ENCODE results near the gene PACSIN1. TPM values are rescaled to one million over a fixed set of nuclear protein-coding genes. Genes with fewer than 3 reads are reported as not detected.

The PACSIN1 gene, protein sequence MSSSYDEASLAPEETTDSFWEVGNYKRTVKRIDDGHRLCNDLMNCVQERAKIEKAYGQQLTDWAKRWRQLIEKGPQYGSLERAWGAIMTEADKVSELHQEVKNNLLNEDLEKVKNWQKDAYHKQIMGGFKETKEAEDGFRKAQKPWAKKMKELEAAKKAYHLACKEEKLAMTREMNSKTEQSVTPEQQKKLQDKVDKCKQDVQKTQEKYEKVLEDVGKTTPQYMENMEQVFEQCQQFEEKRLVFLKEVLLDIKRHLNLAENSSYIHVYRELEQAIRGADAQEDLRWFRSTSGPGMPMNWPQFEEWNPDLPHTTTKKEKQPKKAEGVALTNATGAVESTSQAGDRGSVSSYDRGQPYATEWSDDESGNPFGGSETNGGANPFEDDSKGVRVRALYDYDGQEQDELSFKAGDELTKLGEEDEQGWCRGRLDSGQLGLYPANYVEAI
- polyA plus RNA-seq (2013, experiment 1 of 2), result 2.1 TPM
- 2.0 TPM for polyA plus RNA-seq (2013, experiment 2 of 2)

DNA sequence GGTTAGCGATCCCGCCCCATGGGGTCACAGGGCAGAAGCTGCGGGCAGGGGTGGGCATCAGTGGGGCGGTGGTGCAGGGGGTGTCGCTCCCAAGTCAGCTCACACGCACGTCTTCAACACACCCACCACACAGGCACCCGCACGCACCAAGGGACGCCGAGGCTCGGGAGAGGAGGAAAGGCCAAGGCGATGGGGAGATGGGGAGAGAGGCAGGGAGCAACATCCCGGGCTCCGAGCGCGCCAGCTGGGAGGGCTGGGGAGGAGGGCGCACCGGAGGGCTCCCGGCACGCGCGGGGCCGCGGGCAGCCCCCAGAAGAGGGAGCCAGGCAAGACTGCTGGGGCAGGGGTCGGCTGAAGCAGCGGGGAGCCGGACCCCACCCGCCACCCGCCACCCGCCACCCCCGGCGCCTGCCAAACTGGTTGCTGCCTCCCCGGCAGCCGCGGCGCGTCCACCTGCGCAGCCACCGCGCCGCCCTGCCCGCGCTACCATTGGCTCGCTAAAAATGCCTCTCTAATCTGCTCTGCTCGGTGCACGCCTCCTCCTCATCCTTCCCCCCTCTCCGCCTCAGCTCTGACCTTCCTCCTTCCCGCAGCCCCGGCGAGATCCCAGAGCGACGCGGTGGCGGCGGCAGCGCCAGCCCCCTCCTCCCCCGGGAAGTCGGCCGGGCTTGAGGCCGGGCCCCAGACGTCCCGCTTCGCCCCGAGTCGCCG, at the start of gene PACSIN1:
TSS of gene PACSIN1 (plus strand) at position 546 of the 711 bp plus-strand sequence. CDS start 60,230 bp downstream, outside the sequence.
- Histone ChIP-seq H2AFZ (ENCODE audit: low read length) (peak within 1 kb of the TSS; percentile 90), H3K4me2 (ENCODE audit: insufficient read depth, low read length, poor library complexity, severe bottlenecking) (peak within 1 kb of the TSS; percentile 94), H3K14ac (ENCODE audit: low read length) (peak within 1 kb of the TSS; percentile 78), H2BK120ac (ENCODE audit: low read depth, low read length) (peak within 1 kb of the TSS; percentile 9), H4K91ac (ENCODE audit: low read depth, low read length, poor library complexity) (no peak within 1 kb of the TSS), H4K8ac (ENCODE audit: low read depth, low read length) (no peak within 1 kb of the TSS), H2BK15ac (ENCODE audit: low read length) (peak within 1 kb of the TSS; percentile 60), H3K27me3 (ENCODE audit: control insufficient read depth in 3 of 3, insufficient read depth in 3 of 3, low read depth in 1 of 3, low read length in 3 of 3) (peaks cover 0 to 51% (median 14%) of the 10 kb centered on the region in 3 experiments), H2BK5ac (ENCODE audit: low read length) (no peak within 1 kb of the TSS), H3K27ac (replicated peaks; ENCODE audit: low read length) (no peak within 1 kb of the TSS), H3K4me1 (ENCODE audit: control insufficient read depth in 2 of 2, insufficient read depth in 1 of 2, low read depth in 1 of 2, low read length in 2 of 2) (peaks cover 7 to 11% of the 10 kb centered on the region in 2 donors), H3K4ac (ENCODE audit: low read length) (no peak within 1 kb of the TSS), H2BK12ac (ENCODE audit: low read length) (no peak within 1 kb of the TSS), H3K18ac (ENCODE audit: low read length) (peak within 1 kb of the TSS; percentile 86), H3K9ac (ENCODE audit: low read depth, low read length, poor library complexity) (peak within 1 kb of the TSS; percentile 85), H3K4me3 (ENCODE audit: low read length in 2 of 2) (peak within 1 kb of the TSS; percentile 44 to 80), H3K36me3 (replicated peaks in 1 of 2; ENCODE audit: control insufficient read depth in 2 of 2, insufficient read depth in 2 of 2, low read length in 2 of 2) (no peaks in the 10 kb centered on the region), H3K23ac (ENCODE audit: low read depth, low read length, poor library complexity) (peak within 1 kb of the TSS; percentile 75), H3K9me3 (replicated peaks in 1 of 2; ENCODE audit: control insufficient read depth in 2 of 2, insufficient read depth in 1 of 2, low read depth in 1 of 2, low read length in 2 of 2) (no peaks in the 10 kb centered on the region), H2AK5ac (ENCODE audit: low read depth, low read length) (peak within 1 kb of the TSS; percentile 34), H3K79me1 (ENCODE audit: low read depth, low read length) (no peaks in the 10 kb centered on the region)
- DNase-seq (ENCODE audit: low spot score), result peak; percentile 35
- no CpG with 5 or more reads among the region's 67 CpGs for whole genome bisulfite sequencing, 2 donors (ENCODE audit: extremely low coverage in 2 of 2, insufficient read length in 2 of 2, insufficient replicate concordance in 1 of 2)

GRCh38 chr6:34416877-34417371, 49.0 kb upstream of the PACSIN1 start:
- Histone ChIP-seq H2BK120ac (ENCODE audit: low read depth, low read length) (no peak overlapping the region), H4K91ac (ENCODE audit: low read depth, low read length, poor library complexity) (no peak overlapping the region), H3K27me3 (ENCODE audit: control insufficient read depth in 3 of 3, insufficient read depth in 3 of 3, low read depth in 1 of 3, low read length in 3 of 3) (no peaks in the 10 kb centered on the region), H3K36me3 (replicated peaks in 1 of 2; ENCODE audit: control insufficient read depth in 2 of 2, insufficient read depth in 2 of 2, low read length in 2 of 2) (peaks cover 47 to 87% of the 10 kb centered on the region in 2 donors), H2AFZ (ENCODE audit: low read length) (no peak overlapping the region), H3K4me1 (ENCODE audit: control insufficient read depth in 2 of 2, insufficient read depth in 1 of 2, low read depth in 1 of 2, low read length in 2 of 2) (no peaks in the 10 kb centered on the region), H2AK5ac (ENCODE audit: low read depth, low read length) (no peak overlapping the region), H3K4me3 (ENCODE audit: low read length in 2 of 2) (no peak overlapping the region), H2BK5ac (ENCODE audit: low read length) (no peak overlapping the region), H3K4ac (ENCODE audit: low read length) (no peak overlapping the region), H2BK12ac (ENCODE audit: low read length) (no peak overlapping the region), H3K9ac (ENCODE audit: low read depth, low read length, poor library complexity) (no peak overlapping the region), H2BK15ac (ENCODE audit: low read length) (no peak overlapping the region), H4K8ac (ENCODE audit: low read depth, low read length) (no peak overlapping the region), H3K79me1 (ENCODE audit: low read depth, low read length) (no peaks in the 10 kb centered on the region), H3K14ac (ENCODE audit: low read length) (no peak overlapping the region), H3K9me3 (replicated peaks in 1 of 2; ENCODE audit: control insufficient read depth in 2 of 2, insufficient read depth in 1 of 2, low read depth in 1 of 2, low read length in 2 of 2) (peaks cover 0 to 2% of the 10 kb centered on the region in 2 donors), H3K4me2 (ENCODE audit: insufficient read depth, low read length, poor library complexity, severe bottlenecking) (no peak overlapping the region), H3K27ac (replicated peaks; ENCODE audit: low read length) (no peak overlapping the region), H3K23ac (ENCODE audit: low read depth, low read length, poor library complexity) (no peak overlapping the region), H3K18ac (ENCODE audit: low read length) (no peak overlapping the region)
- DNase-seq (ENCODE audit: low spot score), result no peak
- no CpG with 5 or more reads among the region's 7 CpGs for WGBS, 2 donors (ENCODE audit: extremely low coverage in 2 of 2, insufficient read length in 2 of 2, insufficient replicate concordance in 1 of 2)

- no peak overlapping the region for H2AFZ ChIP-seq (ENCODE audit: low read length)
- H3K4me3 ChIP-seq (ENCODE audit: low read length in 2 of 2), result no peak overlapping the region
- no peak overlapping the region for H3K4me2 ChIP-seq (ENCODE audit: insufficient read depth, low read length, poor library complexity, severe bottlenecking)
- H3K18ac ChIP-seq (ENCODE audit: low read length), result no peak overlapping the region
- H2BK5ac ChIP-seq (ENCODE audit: low read length), result no peak overlapping the region
- H3K4ac ChIP-seq (ENCODE audit: low read length), result no peak overlapping the region
- H2BK120ac ChIP-seq (ENCODE audit: low read depth, low read length), result no peak overlapping the region
- no peak overlapping the region for H3K14ac ChIP-seq (ENCODE audit: low read length)
- no peaks in the 10 kb centered on the region for H3K79me1 ChIP-seq (ENCODE audit: low read depth, low read length)
- no CpG with 5 or more reads among the region's 5 CpGs for WGBS, 2 donors (ENCODE audit: extremely low coverage in 2 of 2, insufficient read length in 2 of 2, insufficient replicate concordance in 1 of 2)
- H3K36me3 ChIP-seq (replicated peaks in 1 of 2; ENCODE audit: control insufficient read depth in 2 of 2, insufficient read depth in 2 of 2, low read length in 2 of 2), result peaks cover 52 to 94% of the 10 kb centered on the region in 2 donors
- no peak overlapping the region for H2BK12ac ChIP-seq (ENCODE audit: low read length)
- no peak overlapping the region for H4K91ac ChIP-seq (ENCODE audit: low read depth, low read length, poor library complexity)
- H3K4me1 ChIP-seq (ENCODE audit: control insufficient read depth in 2 of 2, insufficient read depth in 1 of 2, low read depth in 1 of 2, low read length in 2 of 2), result no peaks in the 10 kb centered on the region
- no peak overlapping the region for H3K9ac ChIP-seq (ENCODE audit: low read depth, low read length, poor library complexity)
- no peak for DNase-seq (ENCODE audit: low spot score)
- no peak overlapping the region for H4K8ac ChIP-seq (ENCODE audit: low read depth, low read length)
- no peak overlapping the region for H2AK5ac ChIP-seq (ENCODE audit: low read depth, low read length)
- no peaks in the 10 kb centered on the region for H3K27me3 ChIP-seq (ENCODE audit: control insufficient read depth in 3 of 3, insufficient read depth in 3 of 3, low read depth in 1 of 3, low read length in 3 of 3)
- no peak overlapping the region for H2BK15ac ChIP-seq (ENCODE audit: low read length)
- H3K27ac ChIP-seq (replicated peaks; ENCODE audit: low read length), result no peak overlapping the region
- no peak overlapping the region for H3K23ac ChIP-seq (ENCODE audit: low read depth, low read length, poor library complexity)
- H3K9me3 ChIP-seq (replicated peaks in 1 of 2; ENCODE audit: control insufficient read depth in 2 of 2, insufficient read depth in 1 of 2, low read depth in 1 of 2, low read length in 2 of 2), result peaks cover 0 to 2% of the 10 kb centered on the region in 2 donors
These were observed 47.5 kb upstream of the PACSIN1 start for GRCh38 chr6:34418367-34418766.

- no peaks in the 10 kb centered on the region for H3K27me3 ChIP-seq (ENCODE audit: control insufficient read depth in 3 of 3, insufficient read depth in 3 of 3, low read depth in 1 of 3, low read length in 3 of 3)
- peaks cover 5 to 6% of the 10 kb centered on the region in 2 donors for H3K4me1 ChIP-seq (ENCODE audit: control insufficient read depth in 2 of 2, insufficient read depth in 1 of 2, low read depth in 1 of 2, low read length in 2 of 2)
- H4K8ac ChIP-seq (ENCODE audit: low read depth, low read length), result no peak overlapping the region
- H3K23ac ChIP-seq (ENCODE audit: low read depth, low read length, poor library complexity), result no peak overlapping the region
- no peak overlapping the region for H3K4ac ChIP-seq (ENCODE audit: low read length)
- H4K91ac ChIP-seq (ENCODE audit: low read depth, low read length, poor library complexity), result no peak overlapping the region
- no peak overlapping the region for H3K14ac ChIP-seq (ENCODE audit: low read length)
- no peaks in the 10 kb centered on the region for H3K9me3 ChIP-seq (replicated peaks in 1 of 2; ENCODE audit: control insufficient read depth in 2 of 2, insufficient read depth in 1 of 2, low read depth in 1 of 2, low read length in 2 of 2)
- H3K79me1 ChIP-seq (ENCODE audit: low read depth, low read length), result peaks cover 4% of the 10 kb centered on the region
- H3K18ac ChIP-seq (ENCODE audit: low read length), result no peak overlapping the region
- H3K27ac ChIP-seq (replicated peaks; ENCODE audit: low read length), result no peak overlapping the region
- H3K4me3 ChIP-seq (ENCODE audit: low read length in 2 of 2), result no peak overlapping the region
- peaks cover 35 to 71% of the 10 kb centered on the region in 2 donors for H3K36me3 ChIP-seq (replicated peaks in 1 of 2; ENCODE audit: control insufficient read depth in 2 of 2, insufficient read depth in 2 of 2, low read length in 2 of 2)
- H2BK15ac ChIP-seq (ENCODE audit: low read length), result no peak overlapping the region
- H2BK120ac ChIP-seq (ENCODE audit: low read depth, low read length), result no peak overlapping the region
- no peak for DNase-seq (ENCODE audit: low spot score)
- no peak overlapping the region for H3K9ac ChIP-seq (ENCODE audit: low read depth, low read length, poor library complexity)
- no peak overlapping the region for H2AK5ac ChIP-seq (ENCODE audit: low read depth, low read length)
- no peak overlapping the region for H2BK5ac ChIP-seq (ENCODE audit: low read length)
- no peak overlapping the region for H2AFZ ChIP-seq (ENCODE audit: low read length)
- no peak overlapping the region for H3K4me2 ChIP-seq (ENCODE audit: insufficient read depth, low read length, poor library complexity, severe bottlenecking)
- no peak overlapping the region for H2BK12ac ChIP-seq (ENCODE audit: low read length)
- WGBS, 2 donors (ENCODE audit: extremely low coverage in 2 of 2, insufficient read length in 2 of 2, insufficient replicate concordance in 1 of 2), result no CpG with 5 or more reads among the region's 5 CpGs
These were observed 42.6 kb upstream of the PACSIN1 start for GRCh38 chr6:34423254-34423653.

Data from neuronal stem cell (in vitro differentiated cells).